Endothelial cell of umbilical vein (primary cell): ENCODE measurements around the gene EPHA10. TPM values are rescaled to one million over a fixed set of nuclear protein-coding genes. Genes with fewer than 3 reads are reported as not detected.

Experiments
- BruUV-seq: library from RNA; stranded (reverse); fragments of 400-500 nt; replicated peaks from 2 replicates; lab custom pipeline; 2021; lab: Mats Ljungman, UMichigan
- CTCF ChIA-PET: fragments of 300-600, 350-600 bp; sonication (Branson Sonifier 250); formaldehyde crosslinking; loops from one replicate; lab custom pipeline; 2021; ENCODE audit warnings: antibody characterized with exemption, inconsistent platforms; lab: Charles Lee
- POLR2A ChIA-PET: fragments of 300-600, 350-600 bp; sonication (Branson Sonifier 250); formaldehyde crosslinking; loops from one replicate; lab custom pipeline; 2021; ENCODE audit warnings: antibody characterized with exemption, inconsistent platforms; lab: Charles Lee
- DNase-seq: peaks from one replicate; pipeline ENCODE4 v3.0.0-alpha.2; 2011; ENCODE audit warnings: low read depth, low spot score
- FAIRE-seq: peaks from 2 replicates; lab custom pipeline; 2011; peaks lifted over from hg19 to GRCh38; lab: Jason Lieb, UNC
- H2AFZ ChIP-seq: 2 replicates; pipeline ENCODE4 v1.6.0; 2012; ENCODE audit warnings: low read depth, low read length, control low read depth, inconsistent platforms
- H3K27ac ChIP-seq: 2 replicates; pipeline ENCODE4 v1.5.1; 2011; ENCODE audit warnings: low read depth, mild to moderate bottlenecking, control low read depth, low read length, moderate library complexity; ENCODE audit not compliant: insufficient read depth
- H3K27me3 ChIP-seq, 2 experiments: 2 replicates each; pipeline versions ENCODE4 v1.6.0 to v1.6.1; 2011; ENCODE audit warnings: low read length in 2 of 2, mixed read lengths in 1 of 2; ENCODE audit not compliant: control insufficient read depth in 2 of 2, insufficient read depth in 2 of 2
- H3K36me3 ChIP-seq, 2 experiments: 2 replicates in 1 of 2; 3 replicates in 1 of 2; pipeline ENCODE4 v1.5.1; 2011; ENCODE audit warnings: low read length in 2 of 2, mild to moderate bottlenecking in 1 of 2, moderate library complexity in 1 of 2; ENCODE audit not compliant: control insufficient read depth in 2 of 2, insufficient read depth in 2 of 2; ENCODE audit errors: extremely low read depth in 1 of 2
- H3K4me1 ChIP-seq: 3 replicates; pipeline ENCODE4 v1.5.1; 2011; ENCODE audit warnings: mild to moderate bottlenecking, low read length; ENCODE audit not compliant: control insufficient read depth, insufficient read depth; ENCODE audit errors: extremely low read depth
- H3K4me2 ChIP-seq: 2 replicates; pipeline ENCODE4 v1.6.1; 2011; ENCODE audit warnings: low read length, control low read depth, mixed read lengths; ENCODE audit not compliant: insufficient read depth
- H3K4me3 ChIP-seq, 3 experiments: fragments of 200-600 bp in 1 of 3; sonication (generic), shearing (Covaris generic) in 1 of 3; replicated peaks in 1 of 3; 2 replicates each; pipeline ENCODE4 v1.5.1; 2011 to 2016; ENCODE audit warnings: control low read depth in 3 of 3, low read length in 3 of 3, mild to moderate bottlenecking in 2 of 3, inconsistent platforms in 1 of 3, low read depth in 1 of 3, moderate library complexity in 1 of 3; ENCODE audit not compliant: insufficient read depth in 1 of 3
- H3K79me2 ChIP-seq: 2 replicates; pipeline ENCODE4 v1.6.0; 2012; ENCODE audit warnings: low read length, inconsistent platforms; ENCODE audit not compliant: control insufficient read depth, insufficient read depth
- H3K9ac ChIP-seq: replicated peaks from 2 replicates; pipeline ENCODE3; 2011; ENCODE audit warnings: low read length, control low read depth; ENCODE audit not compliant: insufficient read depth; ENCODE audit errors: extremely low read depth
- H3K9me1 ChIP-seq: replicated peaks from 3 replicates; pipeline ENCODE4 v1.6.0; 2011; ENCODE audit warnings: mild to moderate bottlenecking, low read length; ENCODE audit not compliant: control insufficient read depth, insufficient read depth; ENCODE audit errors: extremely low read depth
- H3K9me3 ChIP-seq: replicated peaks from 2 replicates; pipeline ENCODE4 v1.5.1; 2012; ENCODE audit warnings: low read length, inconsistent platforms; ENCODE audit not compliant: control insufficient read depth, insufficient read depth
- H4K20me1 ChIP-seq: replicated peaks from 2 replicates; pipeline ENCODE3; 2011; ENCODE audit warnings: mild to moderate bottlenecking, low read length; ENCODE audit not compliant: control insufficient read depth, insufficient read depth; ENCODE audit errors: extremely low read depth
- EZH2 ChIP-seq: IDR thresholded peaks from 2 replicates; pipeline ENCODE4 v1.6.1; 2012; ENCODE audit warnings: borderline replicate concordance, low read depth, mild to moderate bottlenecking, moderate library complexity, low read length, inconsistent platforms; ENCODE audit not compliant: severe bottlenecking
- FOS ChIP-seq: IDR thresholded peaks from 2 replicates; pipeline ENCODE4 v1.6.1; 2011; ENCODE audit warnings: mild to moderate bottlenecking, low read length, moderate library complexity, borderline replicate concordance; ENCODE audit not compliant: insufficient read depth
- GATA2 ChIP-seq: IDR thresholded peaks from 2 replicates; pipeline ENCODE4 v1.7.0; 2011; ENCODE audit warnings: low read depth, mild to moderate bottlenecking, moderate library complexity, mixed read lengths, low read length; ENCODE audit not compliant: insufficient read length, insufficient read depth
- JUN ChIP-seq: IDR thresholded peaks from 2 replicates; pipeline ENCODE4 v1.6.1; 2011; ENCODE audit warnings: borderline replicate concordance, low read depth; ENCODE audit not compliant: insufficient read length, insufficient read depth
- MYC ChIP-seq: IDR thresholded peaks from one replicate; pipeline ENCODE4 v1.6.1; 2011; ENCODE audit warnings: mild to moderate bottlenecking, low read depth, low read length
- POLR2A ChIP-seq: IDR thresholded peaks from 2 replicates; pipeline ENCODE4 v1.6.1; 2012; ENCODE audit warnings: low read depth, mild to moderate bottlenecking, control low read depth, low read length
- POLR2AphosphoS5 ChIP-seq: IDR thresholded peaks from 2 replicates; pipeline ENCODE4 v1.6.1; 2012; ENCODE audit warnings: low read depth, mild to moderate bottlenecking, control low read depth, low read length, moderate library complexity; ENCODE audit not compliant: insufficient read depth
- dilution Hi-C: fragments of 300-500 bp; cut with MboI; formaldehyde crosslinking; loops from one replicate; pipeline ENCODE4 v1.15.0; 2019; ENCODE audit warnings: low sequenced_read_pairs; ENCODE audit not compliant: extremely low pct_ligation_motif_present
- intact Hi-C: fragments of 100-400 bp; cut with micrococcal nuclease; formaldehyde crosslinking; loops from one replicate; pipeline ENCODE4 v1.10.0; 2022
- polyA plus RNA-seq, 4 experiments: library from polyadenylated mRNA; depleted of rRNA in 3 of 4; stranded (reverse) in 3 of 4; unstranded in 1 of 4; fragments of >200 nt; gene quantifications; 2 replicates each; pipeline versions ENCODE4 v1.2.1 to v1.2.3, GENCODE V29; 2011 to 2012; ENCODE audit warnings: missing spikeins in 1 of 4
- total RNA-seq: library from RNA; stranded (reverse); gene quantifications from 2 replicates; pipeline ENCODE4 v1.2.3, GENCODE V29; 2021
- TF ChIP-seq, protein P1 (sequence below): IDR thresholded peaks from 2 replicates; pipeline ENCODE4 v1.6.1; 2011; ENCODE audit not compliant: insufficient read depth, insufficient read length
- TF ChIP-seq, protein P2 (sequence below), 2 donors: IDR thresholded peaks; 1 replicate in 1 of 2; 2 replicates in 1 of 2; pipeline ENCODE4 v1.5.1; 2011; ENCODE audit warnings: low read length in 2 of 2, mild to moderate bottlenecking in 2 of 2, moderate library complexity in 2 of 2, control low read depth in 1 of 2, inconsistent platforms in 1 of 2, low read depth in 1 of 2; ENCODE audit not compliant: insufficient read depth in 1 of 2; ENCODE audit errors: extremely low read depth in 1 of 2

The EPHA10 gene
- total and polyA plus RNA-seq, 2 donors (not counting 3 experiments of a cell fraction or from before 2014, with no cell fraction given): not detected

DNA sequence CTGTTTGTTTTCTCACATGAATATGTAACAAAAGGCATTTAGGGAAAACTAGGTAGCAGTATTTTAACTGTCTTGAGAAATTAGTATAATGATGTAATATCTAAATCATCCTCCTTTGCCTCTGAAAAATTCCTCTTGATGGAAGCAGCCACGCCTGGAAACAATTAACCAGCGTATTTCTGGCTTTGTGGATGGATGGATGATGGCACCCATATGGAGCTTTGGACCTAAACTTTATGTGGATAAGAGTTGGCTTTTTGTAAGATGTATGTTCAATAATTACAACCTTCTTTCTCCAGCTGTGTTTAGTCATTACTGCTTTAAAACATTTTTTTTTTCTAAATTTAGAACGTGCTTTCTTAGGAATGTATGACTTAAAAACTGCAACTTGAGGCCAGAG is 60.0 kb downstream of the EPHA10 start:
- Histone ChIP-seq H3K9ac (no peak overlapping the region), H3K9me1 (no peaks in the 10 kb centered on the region), H3K27ac (no peak overlapping the region), H4K20me1 (no peaks in the 10 kb centered on the region), H3K4me3 (no peak overlapping the region), H2AFZ (no peak overlapping the region), H3K4me2 (no peak overlapping the region), H3K36me3 (peaks cover 14 to 48% of the 10 kb centered on the region in 2 experiments), H3K4me1 (no peaks in the 10 kb centered on the region), H3K9me3 (no peaks in the 10 kb centered on the region), H3K27me3 (no peaks in the 10 kb centered on the region), H3K79me2 (no peaks in the 10 kb centered on the region)
- dilution Hi-C loops (no loop called here), intact Hi-C loops (no loop called here)
- no TSS peak for BruUV-seq
- ChIA-PET CTCF (no interaction called here), POLR2A (no interaction called here)
- FAIRE-seq (no peak), DNase-seq (no peak)
- no peak for TF ChIP-seq MYC
- TF ChIP-seq, protein P1, sequence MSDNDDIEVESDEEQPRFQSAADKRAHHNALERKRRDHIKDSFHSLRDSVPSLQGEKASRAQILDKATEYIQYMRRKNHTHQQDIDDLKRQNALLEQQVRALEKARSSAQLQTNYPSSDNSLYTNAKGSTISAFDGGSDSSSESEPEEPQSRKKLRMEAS: no peak
- no peak for TF ChIP-seq POLR2AphosphoS5
- TF ChIP-seq EZH2: no peak
- no peak for TF ChIP-seq FOS
- TF ChIP-seq JUN: no peak
- TF ChIP-seq GATA2: no peak
- TF ChIP-seq POLR2A: no peak
- TF ChIP-seq, protein P2, sequence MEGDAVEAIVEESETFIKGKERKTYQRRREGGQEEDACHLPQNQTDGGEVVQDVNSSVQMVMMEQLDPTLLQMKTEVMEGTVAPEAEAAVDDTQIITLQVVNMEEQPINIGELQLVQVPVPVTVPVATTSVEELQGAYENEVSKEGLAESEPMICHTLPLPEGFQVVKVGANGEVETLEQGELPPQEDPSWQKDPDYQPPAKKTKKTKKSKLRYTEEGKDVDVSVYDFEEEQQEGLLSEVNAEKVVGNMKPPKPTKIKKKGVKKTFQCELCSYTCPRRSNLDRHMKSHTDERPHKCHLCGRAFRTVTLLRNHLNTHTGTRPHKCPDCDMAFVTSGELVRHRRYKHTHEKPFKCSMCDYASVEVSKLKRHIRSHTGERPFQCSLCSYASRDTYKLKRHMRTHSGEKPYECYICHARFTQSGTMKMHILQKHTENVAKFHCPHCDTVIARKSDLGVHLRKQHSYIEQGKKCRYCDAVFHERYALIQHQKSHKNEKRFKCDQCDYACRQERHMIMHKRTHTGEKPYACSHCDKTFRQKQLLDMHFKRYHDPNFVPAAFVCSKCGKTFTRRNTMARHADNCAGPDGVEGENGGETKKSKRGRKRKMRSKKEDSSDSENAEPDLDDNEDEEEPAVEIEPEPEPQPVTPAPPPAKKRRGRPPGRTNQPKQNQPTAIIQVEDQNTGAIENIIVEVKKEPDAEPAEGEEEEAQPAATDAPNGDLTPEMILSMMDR (IDR thresholded peaks at IDR 0.05; ENCODE audit: extremely low read depth in 1 of 2, insufficient read depth in 1 of 2, low read depth in 1 of 2, low read length in 2 of 2): no peak
